ENCODE data around the gene FST.

FST gene

GRCh38 chr5:53478411-53479044 lies 1.9 kb upstream of the FST start (continued):
- TF ChIP-seq ZNF777 (tag by site-specific recombination; IDR thresholded peaks at IDR 0.05; ENCODE audit: borderline replicate concordance): peak; percentile 93
- TF ChIP-seq ZBTB26 (tag by site-specific recombination; optimal IDR thresholded peaks at IDR 0.05): peak; percentile 52
- peak; percentile 80 for TF ChIP-seq ZFP69B (tag by site-specific recombination; IDR thresholded peaks at IDR 0.05)
- 0 out of 2 replicates have a peak, but pooled peaks have one; percentile 42 for TF ChIP-seq ZNF362 (tag by site-specific recombination; IDR thresholded peaks at IDR 0.05)
- peak; percentile 95 for TF ChIP-seq ZBTB17 (tag by site-specific recombination; IDR thresholded peaks at IDR 0.05)
- TF ChIP-seq ZNF830 (tag by site-specific recombination; IDR thresholded peaks at IDR 0.05; ENCODE audit: low read depth): no peak
- no peak for TF ChIP-seq ZNF311 (tag by site-specific recombination; IDR thresholded peaks at IDR 0.05; ENCODE audit: borderline replicate concordance)
- TF ChIP-seq MZF1 (tag by site-specific recombination; IDR thresholded peaks at IDR 0.05; ENCODE audit: borderline replicate concordance): peak; percentile 82; the same call in 1 of the 2 replicates
- TF ChIP-seq, protein P1, sequence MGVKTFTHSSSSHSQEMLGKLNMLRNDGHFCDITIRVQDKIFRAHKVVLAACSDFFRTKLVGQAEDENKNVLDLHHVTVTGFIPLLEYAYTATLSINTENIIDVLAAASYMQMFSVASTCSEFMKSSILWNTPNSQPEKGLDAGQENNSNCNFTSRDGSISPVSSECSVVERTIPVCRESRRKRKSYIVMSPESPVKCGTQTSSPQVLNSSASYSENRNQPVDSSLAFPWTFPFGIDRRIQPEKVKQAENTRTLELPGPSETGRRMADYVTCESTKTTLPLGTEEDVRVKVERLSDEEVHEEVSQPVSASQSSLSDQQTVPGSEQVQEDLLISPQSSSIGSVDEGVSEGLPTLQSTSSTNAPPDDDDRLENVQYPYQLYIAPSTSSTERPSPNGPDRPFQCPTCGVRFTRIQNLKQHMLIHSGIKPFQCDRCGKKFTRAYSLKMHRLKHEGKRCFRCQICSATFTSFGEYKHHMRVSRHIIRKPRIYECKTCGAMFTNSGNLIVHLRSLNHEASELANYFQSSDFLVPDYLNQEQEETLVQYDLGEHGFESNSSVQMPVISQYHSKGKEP (tag by site-specific recombination; IDR thresholded peaks at IDR 0.05): peak; percentile 93
- TF ChIP-seq ZSCAN23 (tag by site-specific recombination; IDR thresholded peaks at IDR 0.05): peak; percentile 67; the same call in 1 of the 2 replicates
- TF ChIP-seq ZNF76 (tag by site-specific recombination; IDR thresholded peaks at IDR 0.05; ENCODE audit: borderline replicate concordance, low read depth): peak; percentile 59; the same call in 1 of the 2 replicates
- TF ChIP-seq, protein P2, sequence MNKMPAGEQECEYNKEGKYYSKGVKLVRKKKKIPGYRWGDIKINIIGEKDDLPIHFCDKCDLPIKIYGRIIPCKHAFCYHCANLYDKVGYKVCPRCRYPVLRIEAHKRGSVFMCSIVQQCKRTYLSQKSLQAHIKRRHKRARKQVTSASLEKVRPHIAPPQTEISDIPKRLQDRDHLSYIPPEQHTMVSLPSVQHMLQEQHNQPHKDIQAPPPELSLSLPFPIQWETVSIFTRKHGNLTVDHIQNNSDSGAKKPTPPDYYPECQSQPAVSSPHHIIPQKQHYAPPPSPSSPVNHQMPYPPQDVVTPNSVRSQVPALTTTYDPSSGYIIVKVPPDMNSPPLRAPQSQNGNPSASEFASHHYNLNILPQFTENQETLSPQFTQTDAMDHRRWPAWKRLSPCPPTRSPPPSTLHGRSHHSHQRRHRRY (tag by site-specific recombination; IDR thresholded peaks at IDR 0.05): no peak
- TF ChIP-seq ZNF433 (tag by site-specific recombination; IDR thresholded peaks at IDR 0.05; ENCODE audit: low read depth): no peak
- TF ChIP-seq, protein P3, sequence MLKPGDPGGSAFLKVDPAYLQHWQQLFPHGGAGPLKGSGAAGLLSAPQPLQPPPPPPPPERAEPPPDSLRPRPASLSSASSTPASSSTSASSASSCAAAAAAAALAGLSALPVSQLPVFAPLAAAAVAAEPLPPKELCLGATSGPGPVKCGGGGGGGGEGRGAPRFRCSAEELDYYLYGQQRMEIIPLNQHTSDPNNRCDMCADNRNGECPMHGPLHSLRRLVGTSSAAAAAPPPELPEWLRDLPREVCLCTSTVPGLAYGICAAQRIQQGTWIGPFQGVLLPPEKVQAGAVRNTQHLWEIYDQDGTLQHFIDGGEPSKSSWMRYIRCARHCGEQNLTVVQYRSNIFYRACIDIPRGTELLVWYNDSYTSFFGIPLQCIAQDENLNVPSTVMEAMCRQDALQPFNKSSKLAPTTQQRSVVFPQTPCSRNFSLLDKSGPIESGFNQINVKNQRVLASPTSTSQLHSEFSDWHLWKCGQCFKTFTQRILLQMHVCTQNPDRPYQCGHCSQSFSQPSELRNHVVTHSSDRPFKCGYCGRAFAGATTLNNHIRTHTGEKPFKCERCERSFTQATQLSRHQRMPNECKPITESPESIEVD (tag by site-specific recombination; IDR thresholded peaks at IDR 0.05): no peak
- peak; percentile 37; the same call in 1 of the 2 replicates for TF ChIP-seq SP3 (tag by site-specific recombination; IDR thresholded peaks at IDR 0.05)
- TF ChIP-seq KLF16 (tag by site-specific recombination; IDR thresholded peaks at IDR 0.05): 0 out of 2 replicates have a peak, but pooled peaks have one; percentile 24
- TF ChIP-seq, protein P4, sequence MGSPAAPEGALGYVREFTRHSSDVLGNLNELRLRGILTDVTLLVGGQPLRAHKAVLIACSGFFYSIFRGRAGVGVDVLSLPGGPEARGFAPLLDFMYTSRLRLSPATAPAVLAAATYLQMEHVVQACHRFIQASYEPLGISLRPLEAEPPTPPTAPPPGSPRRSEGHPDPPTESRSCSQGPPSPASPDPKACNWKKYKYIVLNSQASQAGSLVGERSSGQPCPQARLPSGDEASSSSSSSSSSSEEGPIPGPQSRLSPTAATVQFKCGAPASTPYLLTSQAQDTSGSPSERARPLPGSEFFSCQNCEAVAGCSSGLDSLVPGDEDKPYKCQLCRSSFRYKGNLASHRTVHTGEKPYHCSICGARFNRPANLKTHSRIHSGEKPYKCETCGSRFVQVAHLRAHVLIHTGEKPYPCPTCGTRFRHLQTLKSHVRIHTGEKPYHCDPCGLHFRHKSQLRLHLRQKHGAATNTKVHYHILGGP (tag by site-specific recombination; IDR thresholded peaks at IDR 0.05): peak; percentile 57; the same call in 1 of the 2 replicates
- no peak for TF ChIP-seq ZNF660 (tag by site-specific recombination; IDR thresholded peaks at IDR 0.05)
- peak; percentile 66; the same call in 1 of the 2 replicates for TF ChIP-seq ZNF324 (tag by site-specific recombination; IDR thresholded peaks at IDR 0.05)
- peak; percentile 86 for TF ChIP-seq WT1 (tag by site-specific recombination; IDR thresholded peaks at IDR 0.05)
